ENCODE data around the gene NTN5. TPM values are rescaled to one million over a fixed set of nuclear protein-coding genes. Genes with fewer than 3 reads are reported as not detected.

The NTN5 gene
- total RNA-seq, 1 experiment from 2014 or later = 0.55 TPM

GRCh38 chr19:48681127-48681470, 8.3 kb upstream of the NTN5 start:
- Histone ChIP-seq H4K91ac (ENCODE audit: insufficient read length, low read depth, low read length) (no peak overlapping the region), H2BK120ac (ENCODE audit: low read depth, low read length, poor library complexity, severe bottlenecking) (no peak overlapping the region), H4K20me1 (ENCODE audit: control insufficient read depth, insufficient read depth, insufficient read length) (no peaks in the 10 kb centered on the region), H2BK15ac (ENCODE audit: low read depth, low read length) (no peak overlapping the region), H2BK12ac (ENCODE audit: insufficient read length, low read depth, low read length) (no peak overlapping the region), H3K27ac (ENCODE audit: insufficient read length, low read depth, low read length) (no peak overlapping the region), H3K79me2 (ENCODE audit: insufficient read depth, low read length) (no peaks in the 10 kb centered on the region), H4K8ac (replicated peaks; ENCODE audit: insufficient read length, low read depth, low read length) (no peak overlapping the region), H3K27me3 (ENCODE audit: insufficient read depth, low read length) (no peaks in the 10 kb centered on the region; the same call in 1 of the 2 replicates), H3K14ac (ENCODE audit: insufficient read depth, low read length) (no peak overlapping the region), H2AK5ac (ENCODE audit: insufficient read length, low read length) (no peak overlapping the region), H3K4me1 (ENCODE audit: insufficient read depth, low read length) (no peaks in the 10 kb centered on the region), H4K5ac (ENCODE audit: insufficient read length, low read depth, low read length) (no peak overlapping the region), H3K79me1 (ENCODE audit: insufficient read depth, low read depth, low read length, poor library complexity, severe bottlenecking) (no peaks in the 10 kb centered on the region), H3K23me2 (ENCODE audit: insufficient read length, low read depth, low read length, poor library complexity, severe bottlenecking) (no peaks in the 10 kb centered on the region), H2BK20ac (ENCODE audit: low read depth, low read length, poor library complexity, severe bottlenecking) (no peak overlapping the region), H3K9me3 (ENCODE audit: control insufficient read depth, low read depth, low read length) (no peaks in the 10 kb centered on the region), H2BK5ac (ENCODE audit: insufficient read length, low read length) (no peak overlapping the region), H3K9ac (ENCODE audit: extremely low read depth, insufficient read length, low read length) (no peak overlapping the region), H2AFZ (ENCODE audit: low read length) (no peak overlapping the region), H3K56ac (ENCODE audit: insufficient read length, low read depth, low read length) (no peak overlapping the region), H3K4ac (ENCODE audit: low read depth, low read length) (no peak overlapping the region), H3K4me2 (ENCODE audit: insufficient read depth, insufficient read length, low read length) (no peak overlapping the region), H3T11ph (ENCODE audit: low read length) (no peak overlapping the region), H3K23ac (ENCODE audit: insufficient read length, low read depth, low read length) (no peak overlapping the region), H3K18ac (ENCODE audit: insufficient read length, low read depth, low read length) (no peak overlapping the region)
- WGBS (ENCODE audit: extremely low coverage, insufficient read length, low lambda C conversion rate) = no CpG with 5 or more reads among the region's 7 CpGs
- peaks cover 3 to 6% of the 10 kb centered on the region in 2 experiments for H3K4me1 Mint-ChIP-seq
- H3K27me3 Mint-ChIP-seq (ENCODE audit: low read depth) = peaks cover 9% of the 10 kb centered on the region
- no peaks in the 10 kb centered on the region for H3K9me3 Mint-ChIP-seq
- no peak overlapping the region for H3K27ac Mint-ChIP-seq
- no peak for TF ChIP-seq CTCF (conservative IDR thresholded peaks at IDR 0.05)
- H3K4me3 Mint-ChIP-seq = no peak overlapping the region
- H3K36me3 Mint-ChIP-seq (ENCODE audit: insufficient read depth in 1 of 3, low read depth in 3 of 3) = no peaks in the 10 kb centered on the region; a peak in 1 of 7 replicates
- DNase-seq = no peak
